CD8-positive, alpha-beta memory T cell (primary cell): ENCODE measurements around the gene TRIML2. TPM values are rescaled to one million over a fixed set of nuclear protein-coding genes. Genes with fewer than 3 reads are reported as not detected.

ENCODE experiments used
- CTCF ChIA-PET: fragments of 350-600 bp; sonication (Branson Sonifier 250); formaldehyde crosslinking; loops from one replicate; lab custom pipeline; 2021; ENCODE audit warnings: antibody characterized with exemption; lab: Charles Lee
- POLR2A ChIA-PET: fragments of 350-600 bp; sonication (Branson Sonifier 250); formaldehyde crosslinking; loops from one replicate; lab custom pipeline; 2021; ENCODE audit warnings: antibody characterized with exemption; lab: Charles Lee
- DNase-seq, 5 donors: peaks; one replicate each; pipeline versions ENCODE4 v3.0.0 to v3.0.0-alpha.2; 2020 to 2022; ENCODE audit warnings: mixed read lengths in 1 of 5
- H3K27ac ChIP-seq: one replicate; pipeline ENCODE4 v1.7.0; 2013; ENCODE audit warnings: low read depth, mild to moderate bottlenecking, low read length, moderate library complexity
- H3K27me3 ChIP-seq: 2 replicates; pipeline ENCODE4 v1.7.0; 2013; ENCODE audit warnings: low read length, mild to moderate bottlenecking; ENCODE audit not compliant: insufficient read depth, poor library complexity, severe bottlenecking
- H3K36me3 ChIP-seq: 2 replicates; pipeline ENCODE4 v1.7.0; 2013; ENCODE audit warnings: mild to moderate bottlenecking, low read length, moderate library complexity; ENCODE audit not compliant: insufficient read depth
- H3K4me1 ChIP-seq: 2 replicates; pipeline ENCODE4 v1.7.0; 2013; ENCODE audit warnings: mild to moderate bottlenecking, low read length, moderate library complexity; ENCODE audit not compliant: insufficient read depth
- H3K4me3 ChIP-seq: 2 replicates; pipeline ENCODE4 v1.7.0; 2013; ENCODE audit warnings: mild to moderate bottlenecking, low read length
- H3K9me3 ChIP-seq: 2 replicates; pipeline ENCODE4 v1.7.0; 2013; ENCODE audit warnings: mild to moderate bottlenecking, low read length
- H3K27ac Mint-ChIP-seq, 8 donors: one replicate each; pipeline ENCODE4 v1.8.0; 2020 to 2021; ENCODE audit warnings: mixed read lengths in 8 of 8, mild to moderate bottlenecking in 6 of 8, inconsistent platforms in 3 of 8, moderate library complexity in 3 of 8
- H3K27me3 Mint-ChIP-seq, 2 donors: one replicate each; pipeline ENCODE4 v1.8.0; 2020 to 2021; ENCODE audit warnings: mixed read lengths in 2 of 2, mild to moderate bottlenecking in 1 of 2, moderate library complexity in 1 of 2
- H3K36me3 Mint-ChIP-seq, 3 donors: one replicate each; pipeline ENCODE4 v1.8.0; 2020 to 2021; ENCODE audit warnings: mixed read lengths in 3 of 3, inconsistent platforms in 1 of 3, mild to moderate bottlenecking in 1 of 3
- H3K4me1 Mint-ChIP-seq, 3 donors: one replicate each; pipeline ENCODE4 v1.8.0; 2020 to 2021; ENCODE audit warnings: mixed read lengths in 3 of 3, inconsistent platforms in 1 of 3, mild to moderate bottlenecking in 1 of 3
- H3K4me3 Mint-ChIP-seq, 7 donors: one replicate each; pipeline ENCODE4 v1.8.0; 2020 to 2021; ENCODE audit warnings: mixed read lengths in 7 of 7, mild to moderate bottlenecking in 6 of 7, moderate library complexity in 4 of 7, inconsistent platforms in 2 of 7
- H3K9me3 Mint-ChIP-seq, 5 donors: one replicate each; pipeline ENCODE4 v1.8.0; 2020 to 2022; ENCODE audit warnings: mixed read lengths in 5 of 5, mild to moderate bottlenecking in 3 of 5, moderate library complexity in 2 of 5, inconsistent platforms in 1 of 5
- polyA plus RNA-seq: library from polyadenylated mRNA; unstranded; fragments of 300-500 nt; fragmentation: Illumina TruSeq; gene quantifications from one replicate; pipeline ENCODE4 v1.2.3, GENCODE V29; 2021
- total RNA-seq, 2 experiments: library from RNA; stranded (reverse); gene quantifications; one replicate each; pipeline ENCODE4 v1.2.3, GENCODE V29; 2021

Gene TRIML2
- total and polyA plus RNA-seq, 3 experiments from 2014 or later: not detected

DNA sequence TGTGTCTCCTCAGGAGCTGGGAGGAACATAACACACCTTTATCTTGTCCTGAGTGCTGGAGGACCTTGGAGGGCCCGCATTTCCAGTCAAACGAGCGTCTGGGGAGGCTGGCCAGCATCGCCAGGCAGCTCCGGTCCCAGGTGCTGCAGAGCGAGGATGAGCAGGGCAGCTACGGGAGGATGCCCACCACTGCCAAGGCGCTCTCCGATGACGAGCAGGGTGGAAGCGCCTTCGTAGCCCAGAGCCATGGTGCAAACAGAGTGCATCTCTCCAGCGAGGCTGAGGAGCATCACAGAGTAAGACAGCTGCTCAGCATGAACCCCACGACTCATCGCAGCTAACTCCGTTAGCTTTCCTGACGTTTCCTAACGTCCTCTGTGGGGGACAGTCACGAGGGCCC is 30.3 kb upstream of the TRIML2 start:
- Histone ChIP-seq H3K4me3 (no peak overlapping the region), H3K27me3 (no peaks in the 10 kb centered on the region), H3K4me1 (no peaks in the 10 kb centered on the region), H3K9me3 (no peaks in the 10 kb centered on the region), H3K27ac (no peak overlapping the region), H3K36me3 (no peaks in the 10 kb centered on the region)
- DNase-seq: no peak
- H3K9me3 Mint-ChIP-seq: peaks cover 3 to 19% (median 16%) of the 10 kb centered on the region in 5 donors
- H3K4me3 Mint-ChIP-seq: no peak overlapping the region
- H3K27me3 Mint-ChIP-seq: no peaks in the 10 kb centered on the region
- CTCF ChIA-PET: no interaction called here
- no peaks in the 10 kb centered on the region for H3K36me3 Mint-ChIP-seq
- H3K27ac Mint-ChIP-seq: no peak overlapping the region
- no peaks in the 10 kb centered on the region for H3K4me1 Mint-ChIP-seq
- POLR2A ChIA-PET: no interaction called here

DNA sequence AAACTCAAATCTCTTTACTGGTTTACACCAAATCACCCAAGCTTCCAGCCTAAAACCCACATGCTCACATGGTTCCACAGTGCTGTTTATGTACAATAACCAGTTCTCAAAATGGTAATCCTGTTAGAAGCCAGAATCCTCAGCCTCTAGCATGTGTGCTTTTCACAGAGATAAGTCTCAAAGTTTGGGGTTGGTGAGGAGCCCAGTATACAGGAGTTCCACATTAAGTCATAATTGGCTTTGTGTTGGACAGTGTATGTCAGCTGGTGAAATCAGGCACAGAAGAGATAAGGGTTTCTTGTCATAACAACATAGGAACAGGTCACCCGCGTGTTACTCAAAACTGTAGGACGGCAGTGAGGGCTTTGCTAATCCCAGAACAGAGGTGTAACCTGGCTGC is 29.7 kb upstream of the TRIML2 start, which contains the start of gene TRIML1:
TSS of gene TRIML1 (plus strand) at position 301 of the 400 bp plus-strand sequence. CDS start 118 bp downstream, outside the sequence.
- ChIA-PET CTCF (no interaction called here), POLR2A (no interaction called here)
- Mint-ChIP-seq H3K9me3 (peaks cover 3 to 19% (median 16%) of the 10 kb centered on the region in 5 donors), H3K36me3 (no peaks in the 10 kb centered on the region), H3K27ac (peak within 1 kb of the TSS in 1 of 8 donors; percentile 47), H3K4me1 (no peaks in the 10 kb centered on the region), H3K27me3 (no peaks in the 10 kb centered on the region), H3K4me3 (no peak within 1 kb of the TSS)
- no peak for DNase-seq
- Histone ChIP-seq H3K27me3 (no peaks in the 10 kb centered on the region), H3K4me3 (no peak within 1 kb of the TSS), H3K36me3 (no peaks in the 10 kb centered on the region), H3K4me1 (no peaks in the 10 kb centered on the region), H3K27ac (no peak within 1 kb of the TSS), H3K9me3 (no peaks in the 10 kb centered on the region)

DNA sequence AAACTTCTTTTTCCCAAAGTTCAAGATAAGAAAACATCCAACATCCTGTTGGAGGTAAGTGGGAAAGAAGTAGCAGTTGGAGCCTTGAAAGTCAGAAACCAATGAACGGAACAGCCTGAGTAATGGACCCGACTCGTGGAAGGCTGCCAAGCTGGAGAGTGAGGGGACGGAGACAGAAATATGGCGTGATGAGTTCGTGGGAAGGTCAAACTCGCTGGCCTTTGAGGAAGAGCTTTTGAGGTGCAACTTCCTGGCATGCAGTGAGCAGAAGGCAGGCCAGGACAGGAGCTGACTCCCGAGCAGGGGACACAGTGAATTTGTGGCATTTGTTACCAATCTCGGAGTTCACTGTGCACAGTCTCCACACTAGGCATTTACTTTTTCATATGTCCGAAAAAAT is 28.8 kb upstream of the TRIML2 start:
- H3K27me3 Mint-ChIP-seq: no peaks in the 10 kb centered on the region
- H3K36me3 Mint-ChIP-seq: no peaks in the 10 kb centered on the region
- DNase-seq: no peak
- POLR2A ChIA-PET: no interaction called here
- H3K4me3 Mint-ChIP-seq: no peak overlapping the region
- H3K9me3 ChIP-seq: no peaks in the 10 kb centered on the region
- H3K4me3 ChIP-seq: no peak overlapping the region
- H3K27me3 ChIP-seq: no peaks in the 10 kb centered on the region
- H3K27ac Mint-ChIP-seq: peak overlapping the region in 1 of 8 donors; percentile 47
- no peaks in the 10 kb centered on the region for H3K36me3 ChIP-seq
- no peaks in the 10 kb centered on the region for H3K4me1 ChIP-seq
- no peaks in the 10 kb centered on the region for H3K4me1 Mint-ChIP-seq
- peaks cover 3 to 21% (median 17%) of the 10 kb centered on the region in 5 donors for H3K9me3 Mint-ChIP-seq
- CTCF ChIA-PET: no interaction called here
- no peak overlapping the region for H3K27ac ChIP-seq

DNA sequence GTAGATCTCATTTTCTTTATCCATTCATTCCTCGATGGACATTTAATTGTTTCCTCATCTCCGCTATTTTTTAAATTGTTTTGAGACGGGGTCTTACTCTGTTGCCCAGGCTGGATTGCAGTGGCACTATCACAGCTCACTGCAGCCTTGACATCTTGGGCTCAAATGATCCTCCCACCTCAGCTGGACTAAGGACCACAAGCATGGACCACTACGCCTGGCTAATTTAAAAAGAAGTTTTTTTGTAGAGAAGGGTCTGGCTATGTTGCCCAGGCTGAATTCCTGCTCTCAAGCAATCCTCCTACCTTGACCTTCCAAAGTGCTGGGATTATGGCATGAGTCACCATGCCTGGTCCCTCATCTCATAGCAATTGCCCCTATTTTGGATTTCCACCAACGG is 22.8 kb upstream of the TRIML2 start:
- Histone ChIP-seq H3K4me1 (no peaks in the 10 kb centered on the region), H3K36me3 (no peaks in the 10 kb centered on the region), H3K4me3 (no peak overlapping the region), H3K9me3 (no peaks in the 10 kb centered on the region), H3K27me3 (no peaks in the 10 kb centered on the region), H3K27ac (no peak overlapping the region)
- no peak overlapping the region for H3K27ac Mint-ChIP-seq
- H3K36me3 Mint-ChIP-seq: no peaks in the 10 kb centered on the region
- CTCF ChIA-PET: no interaction called here
- POLR2A ChIA-PET: no interaction called here
- no peaks in the 10 kb centered on the region for H3K27me3 Mint-ChIP-seq
- no peaks in the 10 kb centered on the region for H3K4me1 Mint-ChIP-seq
- no peak overlapping the region for H3K4me3 Mint-ChIP-seq
- no peak for DNase-seq
- H3K9me3 Mint-ChIP-seq: peaks cover 3 to 34% (median 16%) of the 10 kb centered on the region in 5 donors

DNA sequence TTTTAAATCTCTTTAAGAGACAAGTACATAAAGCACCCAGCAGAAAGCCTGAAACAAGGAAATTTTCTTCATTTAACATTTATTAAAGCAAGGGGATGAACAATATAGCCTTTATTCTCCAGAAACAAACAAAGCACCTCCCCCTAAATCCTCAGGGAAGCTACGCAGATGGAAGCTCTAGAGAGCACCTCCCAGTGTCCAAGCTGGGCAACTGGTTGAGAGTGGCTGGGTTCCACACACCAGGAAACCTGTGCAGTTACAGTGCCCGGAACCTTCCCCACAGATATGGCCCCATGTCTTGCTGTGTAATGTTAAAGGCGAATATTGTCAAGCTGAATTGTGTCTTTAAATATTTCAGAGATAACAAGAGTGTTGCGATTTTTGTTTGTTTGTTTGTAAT is 21.0 kb upstream of the TRIML2 start:
- H3K9me3 ChIP-seq: no peaks in the 10 kb centered on the region
- H3K4me3 ChIP-seq: no peak overlapping the region
- H3K4me1 ChIP-seq: no peaks in the 10 kb centered on the region
- Mint-ChIP-seq H3K4me1 (no peaks in the 10 kb centered on the region), H3K4me3 (no peak overlapping the region), H3K27me3 (no peaks in the 10 kb centered on the region), H3K9me3 (peaks cover 6 to 26% (median 11%) of the 10 kb centered on the region in 5 donors), H3K36me3 (no peaks in the 10 kb centered on the region), H3K27ac (no peak overlapping the region)
- no peaks in the 10 kb centered on the region for H3K27me3 ChIP-seq
- H3K36me3 ChIP-seq: no peaks in the 10 kb centered on the region
- no peak for DNase-seq
- ChIA-PET POLR2A (no interaction called here), CTCF (no interaction called here)
- no peak overlapping the region for H3K27ac ChIP-seq

DNA sequence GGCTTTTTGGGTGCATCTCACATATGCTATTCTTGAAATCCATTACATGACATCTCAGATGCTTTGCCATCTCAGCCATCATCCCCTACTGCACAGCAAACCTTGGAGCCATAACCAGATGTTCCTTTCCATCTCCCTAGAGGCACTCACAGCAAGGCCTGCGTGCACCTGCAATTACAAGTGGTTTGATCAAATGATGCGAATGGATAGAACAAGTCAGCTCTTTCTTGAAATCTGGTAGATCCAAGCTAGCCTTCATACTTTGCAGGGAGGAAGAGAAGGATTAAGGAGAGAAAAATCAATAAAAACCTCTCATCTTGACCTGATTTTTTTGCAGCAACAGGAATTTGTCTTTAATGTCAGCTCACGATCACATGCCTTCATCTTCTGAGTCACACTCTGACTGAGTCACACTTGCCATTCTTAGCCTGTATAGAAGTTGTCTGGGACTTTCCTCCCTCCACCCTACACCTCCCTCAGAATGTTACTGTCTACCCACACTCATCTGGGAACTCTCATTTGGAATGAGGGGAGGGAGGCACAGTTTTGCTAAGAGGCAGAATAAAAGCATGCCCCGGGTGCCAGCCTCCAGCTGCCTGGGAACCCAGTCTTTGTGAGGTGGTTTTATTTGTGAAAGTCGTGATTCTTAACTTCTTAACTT is 17.9 kb upstream of the TRIML2 start:
- H3K9me3 ChIP-seq: no peaks in the 10 kb centered on the region
- H3K9me3 Mint-ChIP-seq: peaks cover 6 to 26% (median 8%) of the 10 kb centered on the region in 5 donors
- H3K4me3 Mint-ChIP-seq: no peak overlapping the region
- no peaks in the 10 kb centered on the region for H3K27me3 Mint-ChIP-seq
- no peak overlapping the region for H3K27ac ChIP-seq
- H3K36me3 ChIP-seq: no peaks in the 10 kb centered on the region
- H3K4me1 Mint-ChIP-seq: no peaks in the 10 kb centered on the region
- ChIA-PET POLR2A (no interaction called here), CTCF (interaction anchor here (0.7 kb wide), 1 partner anchor 16 kb away, joined by 3 read pairs; no protein-coding TSS in a partner anchor)
- H3K4me3 ChIP-seq: no peak overlapping the region
- no peaks in the 10 kb centered on the region for H3K4me1 ChIP-seq
- no peak overlapping the region for H3K27ac Mint-ChIP-seq
- no peak for DNase-seq
- no peaks in the 10 kb centered on the region for H3K27me3 ChIP-seq
- H3K36me3 Mint-ChIP-seq: no peaks in the 10 kb centered on the region

DNA sequence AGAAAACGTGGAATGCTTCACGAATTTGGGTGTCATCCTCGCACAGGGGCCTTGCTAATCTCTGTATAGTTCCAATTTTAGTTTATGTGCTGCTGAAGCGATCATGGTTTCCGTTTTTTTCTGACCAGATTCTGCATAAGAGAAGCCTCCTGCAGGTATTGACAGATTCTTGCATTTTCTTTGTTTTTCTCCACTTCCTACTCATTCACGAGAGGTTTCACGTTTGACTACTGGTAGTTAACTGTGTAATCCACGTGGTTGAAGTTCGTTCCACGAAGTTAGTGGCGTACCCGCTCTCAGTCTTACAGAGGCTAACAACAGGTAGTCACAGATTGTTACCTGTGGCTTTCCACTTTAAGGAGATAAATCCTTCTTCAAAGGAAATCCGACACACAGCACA is 12.1 kb upstream of the TRIML2 start:
- H3K4me1 ChIP-seq: no peaks in the 10 kb centered on the region
- H3K4me3 Mint-ChIP-seq: no peak overlapping the region
- H3K36me3 Mint-ChIP-seq: no peaks in the 10 kb centered on the region
- no peaks in the 10 kb centered on the region for H3K36me3 ChIP-seq
- no peak for DNase-seq
- H3K9me3 Mint-ChIP-seq: peaks cover 8 to 28% (median 14%) of the 10 kb centered on the region in 5 donors
- no peaks in the 10 kb centered on the region for H3K9me3 ChIP-seq
- no peak overlapping the region for H3K27ac ChIP-seq
- H3K4me3 ChIP-seq: no peak overlapping the region
- POLR2A ChIA-PET: no interaction called here
- no peaks in the 10 kb centered on the region for H3K27me3 Mint-ChIP-seq
- no peaks in the 10 kb centered on the region for H3K27me3 ChIP-seq
- H3K27ac Mint-ChIP-seq: no peak overlapping the region
- no peaks in the 10 kb centered on the region for H3K4me1 Mint-ChIP-seq
- CTCF ChIA-PET: no interaction called here

DNA sequence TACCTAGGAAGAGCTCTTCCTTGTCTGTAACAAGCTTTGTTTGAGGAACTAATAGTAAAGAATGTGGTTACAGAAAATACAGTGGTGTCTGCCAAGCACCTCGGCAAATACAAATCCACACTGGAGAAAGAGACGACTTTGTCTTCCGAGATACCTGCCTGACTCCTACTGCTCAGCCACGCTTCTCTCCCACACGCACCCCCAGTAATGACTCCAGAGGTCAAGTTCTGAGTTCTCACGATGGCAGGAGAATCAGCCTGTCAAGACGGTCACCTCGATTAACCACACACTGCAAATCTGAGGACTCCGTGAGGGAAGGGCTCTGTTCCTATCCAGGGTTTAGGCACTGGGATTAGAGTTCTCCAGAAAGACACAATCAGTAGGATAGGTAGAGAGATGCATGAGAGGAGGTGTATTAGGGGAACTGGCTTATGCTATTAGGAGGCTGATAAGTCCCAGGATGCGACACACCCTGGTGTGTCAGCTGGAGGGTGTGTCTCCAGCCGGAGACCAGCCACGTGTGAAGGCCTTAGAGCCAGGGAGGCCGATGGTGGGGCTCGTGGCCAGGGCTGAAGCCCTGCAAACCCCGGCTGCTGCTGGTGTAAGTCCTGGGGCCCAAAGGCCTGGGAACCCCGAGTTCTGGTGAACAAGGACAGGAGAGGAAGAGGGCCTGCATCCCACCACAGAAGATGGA is 8.4 kb upstream of the TRIML2 start:
- H3K9me3 Mint-ChIP-seq: peaks cover 8 to 26% (median 14%) of the 10 kb centered on the region in 5 donors
- H3K27ac ChIP-seq: no peak overlapping the region
- no peaks in the 10 kb centered on the region for H3K27me3 ChIP-seq
- CTCF ChIA-PET: no interaction called here
- no peaks in the 10 kb centered on the region for H3K4me1 ChIP-seq
- no peaks in the 10 kb centered on the region for H3K9me3 ChIP-seq
- no peaks in the 10 kb centered on the region for H3K4me1 Mint-ChIP-seq
- no peaks in the 10 kb centered on the region for H3K27me3 Mint-ChIP-seq
- DNase-seq: no peak
- no peak overlapping the region for H3K27ac Mint-ChIP-seq
- H3K36me3 ChIP-seq: no peaks in the 10 kb centered on the region
- H3K4me3 Mint-ChIP-seq: no peak overlapping the region
- POLR2A ChIA-PET: no interaction called here
- H3K36me3 Mint-ChIP-seq: no peaks in the 10 kb centered on the region
- H3K4me3 ChIP-seq: no peak overlapping the region
